Spleen (tissue), 7 donors: ENCODE measurements around the gene GALNT16.

Experiments
- POLR2A ChIP-seq, 3 donors: fragments of 450-650 bp; IDR thresholded peaks; one replicate each; pipeline ENCODE4 v1.5.1; 2017; ENCODE audit warnings: antibody characterized with exemption in 3 of 3, mild to moderate bottlenecking in 1 of 3
- POLR2AphosphoS5 ChIP-seq, 3 donors: sonication (generic); formaldehyde crosslinking; IDR thresholded peaks; one replicate each; pipeline ENCODE4 v1.5.1; 2017; ENCODE audit warnings: antibody characterized with exemption in 3 of 3
- TF ChIP-seq, protein P1 (sequence below), 11 experiments: fragments of 200-600 bp in 7 of 11; fragments of 450-650 bp in 4 of 11; sonication (generic) in 4 of 11; IDR thresholded peaks in 8 of 11; conservative IDR thresholded peaks in 3 of 11; 1 replicate in 7 of 11; 2 replicates in 4 of 11; pipeline versions ENCODE4 v1.4.0 to v1.8.0; 2016 to 2021; ENCODE audit warnings: antibody characterized with exemption in 11 of 11, inconsistent platforms in 4 of 11, mild to moderate bottlenecking in 1 of 11
- donor health status: DM: no; HTN: no; CAD: no; lungs with moderate emphysema.
- donor health status: DM: no; HTN: no; CAD: no.
- donor health status: DM: no; HTN: no; CAD: no.

DNA sequence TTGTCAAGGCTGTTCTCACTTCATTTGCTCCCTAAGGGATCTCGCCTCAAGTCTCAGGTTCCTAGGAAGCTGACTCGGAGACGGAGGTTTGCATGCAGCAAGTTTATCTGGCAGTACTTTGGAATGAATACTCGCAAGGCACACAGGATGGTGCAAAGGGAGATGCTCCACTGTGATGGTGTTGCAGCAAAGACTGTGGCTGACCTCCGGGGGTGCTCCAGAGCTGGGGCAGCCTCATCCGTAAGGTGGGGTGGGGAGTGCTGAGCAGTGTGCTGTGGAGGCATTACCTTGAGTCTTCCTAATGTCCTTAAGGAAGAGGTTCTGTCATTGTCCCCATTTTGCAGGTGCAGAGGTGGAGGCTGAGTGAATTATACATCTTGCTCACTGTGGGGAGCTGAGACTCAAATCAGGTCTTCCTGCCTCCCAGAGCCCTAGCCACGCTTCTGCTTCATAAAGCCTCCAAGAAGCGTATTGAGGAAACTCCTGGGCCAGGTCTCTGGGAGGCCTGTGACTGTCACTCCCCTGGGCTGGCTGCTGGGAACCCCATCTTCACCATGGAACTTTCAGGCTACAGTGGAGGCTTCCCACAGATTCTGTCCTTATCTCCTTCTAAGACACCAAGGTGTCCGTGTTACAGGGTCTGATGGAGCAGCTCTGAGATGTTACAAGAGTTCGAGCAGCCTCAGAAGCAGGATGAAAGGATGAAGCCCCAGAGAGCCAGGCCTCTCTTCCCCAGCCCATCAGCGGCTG is 39.5 kb downstream of the GALNT16 start:
- TF ChIP-seq, protein P1, sequence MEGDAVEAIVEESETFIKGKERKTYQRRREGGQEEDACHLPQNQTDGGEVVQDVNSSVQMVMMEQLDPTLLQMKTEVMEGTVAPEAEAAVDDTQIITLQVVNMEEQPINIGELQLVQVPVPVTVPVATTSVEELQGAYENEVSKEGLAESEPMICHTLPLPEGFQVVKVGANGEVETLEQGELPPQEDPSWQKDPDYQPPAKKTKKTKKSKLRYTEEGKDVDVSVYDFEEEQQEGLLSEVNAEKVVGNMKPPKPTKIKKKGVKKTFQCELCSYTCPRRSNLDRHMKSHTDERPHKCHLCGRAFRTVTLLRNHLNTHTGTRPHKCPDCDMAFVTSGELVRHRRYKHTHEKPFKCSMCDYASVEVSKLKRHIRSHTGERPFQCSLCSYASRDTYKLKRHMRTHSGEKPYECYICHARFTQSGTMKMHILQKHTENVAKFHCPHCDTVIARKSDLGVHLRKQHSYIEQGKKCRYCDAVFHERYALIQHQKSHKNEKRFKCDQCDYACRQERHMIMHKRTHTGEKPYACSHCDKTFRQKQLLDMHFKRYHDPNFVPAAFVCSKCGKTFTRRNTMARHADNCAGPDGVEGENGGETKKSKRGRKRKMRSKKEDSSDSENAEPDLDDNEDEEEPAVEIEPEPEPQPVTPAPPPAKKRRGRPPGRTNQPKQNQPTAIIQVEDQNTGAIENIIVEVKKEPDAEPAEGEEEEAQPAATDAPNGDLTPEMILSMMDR (IDR thresholded peaks at IDR 0.05 in 8 of 11, conservative IDR thresholded peaks at IDR 0.05 in 3 of 11) = no peak
- TF ChIP-seq POLR2A (IDR thresholded peaks at IDR 0.05) (no peak), POLR2AphosphoS5 (IDR thresholded peaks at IDR 0.05) (no peak)
